ENCODE results near the gene ZNF740.
"Not testable (repeated sequence)": the region's sequence is repeated elsewhere in the genome, so short reads cannot be mapped to it uniquely, and the experiment has no call there.

The ZNF740 gene

GRCh38 chr12:53195516-53196420 lies 15.2 kb downstream of the ZNF740 start:
- no peak for DNase-seq

GRCh38 chr12:53196486-53196885 lies 16.0 kb downstream of the ZNF740 start:
- DNase-seq = no peak

- no peak for DNase-seq
These were observed 16.6 kb downstream of the ZNF740 start for GRCh38 chr12:53197011-53197640.

GRCh38 chr12:53198486-53199110 lies 18.1 kb downstream of the ZNF740 start:
- no peak for DNase-seq

- DNase-seq = no peak
These were observed 19.2 kb downstream of the ZNF740 start for GRCh38 chr12:53199700-53200099.

GRCh38 chr12:53200107-53200457 lies 19.6 kb downstream of the ZNF740 start:
- no peak for DNase-seq

GRCh38 chr12:53200458-53201176 lies 20.1 kb downstream of the ZNF740 start:
- no peak for DNase-seq

- no peak for DNase-seq
These were observed 20.6 kb downstream of the ZNF740 start for GRCh38 chr12:53201177-53201541.

GRCh38 chr12:53201639-53202038 lies 21.1 kb downstream of the ZNF740 start:
- DNase-seq = no peak

- DNase-seq = not testable (repeated sequence)
These were observed 21.8 kb downstream of the ZNF740 start for GRCh38 chr12:53202316-53202715.

GRCh38 chr12:53204351-53204750 lies 23.8 kb downstream of the ZNF740 start:
- DNase-seq = no peak

- no peak for DNase-seq
These were observed 25.4 kb downstream of the ZNF740 start for GRCh38 chr12:53205747-53206419.

GRCh38 chr12:53207042-53207441 lies 26.5 kb downstream of the ZNF740 start, which contains the start of gene ITGB7:
TSS of gene ITGB7 (minus strand) at chr12:53207251. CDS start at chr12:53200443, 6,808 bp downstream.
- DNase-seq = peak in 1 of 2 experiments; percentile 8

GRCh38 chr12:53208435-53208834 lies 27.9 kb downstream of the ZNF740 start:
- no peak for DNase-seq

GRCh38 chr12:53208877-53209463 lies 28.4 kb downstream of the ZNF740 start:
- no peak for DNase-seq

- DNase-seq = no peak
These were observed 30.3 kb downstream of the ZNF740 start for GRCh38 chr12:53210843-53211242.

- peak; percentile 10 to 29 for DNase-seq
These were observed 31.2 kb downstream of the ZNF740 start for GRCh38 chr12:53211476-53212381.

GRCh38 chr12:53212931-53213330 lies 32.4 kb downstream of the ZNF740 start:
- no peak for DNase-seq

- DNase-seq = peak; percentile 76 to 85
These were observed 32.8 kb downstream of the ZNF740 start for GRCh38 chr12:53213348-53213747.

GRCh38 chr12:53214221-53214620 lies 33.7 kb downstream of the ZNF740 start:
- DNase-seq = no peak

All from SHP77 (cell line).